Peyer's patch (tissue), 4 donors: ENCODE measurements around the gene MSI2.

ENCODE experiments used
- CTCF ChIP-seq, 6 experiments: fragments of 450-650 bp in 4 of 6; fragments of 200-600 bp in 2 of 6; sonication (generic) in 1 of 6; IDR thresholded peaks; one replicate each; pipeline ENCODE4 v1.5.1; 2017 to 2019; ENCODE audit warnings: antibody characterized with exemption in 6 of 6, mild to moderate bottlenecking in 3 of 6, moderate library complexity in 1 of 6
- POLR2A ChIP-seq, 2 donors: fragments of 450-650 bp; IDR thresholded peaks; one replicate each; pipeline ENCODE4 v1.5.1; 2017; ENCODE audit warnings: antibody characterized with exemption in 2 of 2, mild to moderate bottlenecking in 2 of 2, moderate library complexity in 2 of 2

- TF ChIP-seq CTCF (IDR thresholded peaks at IDR 0.05), result no peak
- TF ChIP-seq POLR2A (IDR thresholded peaks at IDR 0.05), result no peak
Observed at GRCh38 chr17:57465610-57466009, 209.3 kb downstream of the MSI2 start.
